Right lobe of liver (tissue), 6 donors: ENCODE data around the gene ZDHHC6. TPM values are rescaled to one million over a fixed set of nuclear protein-coding genes. Genes with fewer than 3 reads are reported as not detected.
"Not testable (repeated sequence)": the region's sequence is repeated elsewhere in the genome, so short reads cannot be mapped to it uniquely, and the experiment has no call there.

Source experiments
- ATAC-seq, 4 donors: fragments of 200-7000 bp; cut with Tn5 transposase; one replicate each; pipeline ENCODE4 v1.9.1; 2020; ENCODE audit warnings: mild to moderate bottlenecking in 4 of 4, moderate library complexity in 4 of 4
- DNase-seq, 3 donors: peaks; one replicate each; pipeline ENCODE4 v3.0.0-alpha.2; 2020
- H3K27ac ChIP-seq, 3 donors: fragments of 200-600 bp; one replicate each; pipeline ENCODE4 v1.8.0; 2022
- H3K27me3 ChIP-seq, 2 donors: fragments of 200-600 bp; one replicate each; pipeline ENCODE4 v1.8.0; 2022
- H3K36me3 ChIP-seq, 4 donors: fragments of 200-600 bp; sonication (generic) in 1 of 4; one replicate each; pipeline versions ENCODE4 v1.5.1 to v1.8.0; 2017 to 2022; ENCODE audit warnings: control low read depth in 1 of 4
- H3K4me1 ChIP-seq, 4 donors: fragments of 200-600 bp; sonication (generic) in 1 of 4; one replicate each; pipeline versions ENCODE4 v1.5.1 to v1.8.0; 2017 to 2022; ENCODE audit warnings: control low read depth in 1 of 4
- H3K4me3 ChIP-seq, 3 donors: fragments of 200-600 bp; one replicate each; pipeline ENCODE4 v1.8.0; 2022
- H3K9me3 ChIP-seq, 4 donors: fragments of 200-600 bp; sonication (generic) in 1 of 4; one replicate each; pipeline versions ENCODE4 v1.5.1 to v1.8.0; 2017 to 2022; ENCODE audit warnings: control low read depth in 1 of 4
- CTCF ChIP-seq, 4 donors: fragments of 200-600 bp in 3 of 4; fragments of 450-650 bp in 1 of 4; IDR thresholded peaks; one replicate each; pipeline versions ENCODE4 v1.5.1 to v1.8.0; 2016 to 2022; ENCODE audit warnings: antibody characterized with exemption in 4 of 4, mild to moderate bottlenecking in 2 of 4
- POLR2A ChIP-seq: fragments of 450-650 bp; IDR thresholded peaks from one replicate; pipeline ENCODE4 v1.6.1; 2017; ENCODE audit warnings: antibody characterized with exemption, mild to moderate bottlenecking
- WGBS: methylation state at CpG from one replicate; pipeline ENCODE4 v1.1.6; 2018; ENCODE audit warnings: low coverage, low lambda C conversion rate; ENCODE audit not compliant: insufficient coverage; ENCODE audit errors: missing lambda C conversion rate; 5-methylcytosine and 5-hydroxymethylcytosine counted together
- intact Hi-C, 2 donors: fragments of 100-400 bp; cut with DNase I; formaldehyde crosslinking; loops; one replicate each; pipeline versions ENCODE4 v1.11.2 to v1.14.1; 2022
- total RNA-seq, 6 experiments: library from RNA; depleted of rRNA in 2 of 6; stranded (reverse); fragments of >200 nt in 2 of 6; fragmentation: NEBNext Ultra II Directional in 3 of 6; extraction: Animal tissue kit (Norgen Biotek cat#: 25700) in 3 of 6; gene quantifications; one replicate each; pipeline versions ENCODE4 v1.1.0 to v1.2.4, GENCODE V29; 2016 to 2023
- donor health status: DM: no; HTN: yes; CAD: no.
- donor health status: DM: no; HTN: no; CAD: no.
- donor health status: DM: no; HTN: no; CAD: no.
- donor health status: DM: no; HTN: yes; CAD: no.
- donor health status: DM: no; HTN: yes; CAD: no.

The ZDHHC6 gene
- total RNA-seq, 6 experiments from 2014 or later = 12.2 to 23.0 (median 16.0) TPM

GRCh38 chr10:112471878-112472487 is 25.3 kb upstream of the ZDHHC6 start:
- WGBS = 7% methylated on average over 4 of the region's 4 CpGs
- Histone ChIP-seq H3K27ac (no peak overlapping the region), H3K4me1 (peaks cover 0 to 15% (median 2%) of the 10 kb centered on the region in 4 donors), H3K27me3 (no peaks in the 10 kb centered on the region), H3K4me3 (no peak overlapping the region), H3K36me3 (no peaks in the 10 kb centered on the region), H3K9me3 (no peaks in the 10 kb centered on the region)
- TF ChIP-seq CTCF (IDR thresholded peaks at IDR 0.05) (peak; percentile 58 to 83 (median 76)), POLR2A (no peak)
- DNase-seq (no peak), ATAC-seq (peak; percentile 88 to 95 (median 92))
- intact Hi-C loops = loop anchor here in 1 of 2 donors (10.0 kb wide), 1 partner anchor 913 kb away; no protein-coding TSS in a partner anchor

GRCh38 chr10:112467541-112468075 is 20.9 kb upstream of the ZDHHC6 start:
- DNase-seq (no peak), ATAC-seq (no peak)
- Histone ChIP-seq H3K9me3 (no peaks in the 10 kb centered on the region), H3K4me3 (no peak overlapping the region), H3K27me3 (no peaks in the 10 kb centered on the region), H3K4me1 (peaks cover 0 to 5% (median 2%) of the 10 kb centered on the region in 4 donors), H3K27ac (no peak overlapping the region), H3K36me3 (peaks cover 0 to 9% (median 1%) of the 10 kb centered on the region in 4 donors)
- intact Hi-C loops = no loop called here
- TF ChIP-seq CTCF (IDR thresholded peaks at IDR 0.05) (no peak), POLR2A (no peak)
- 100% methylated on average over 1 of the region's 1 CpG for WGBS

GRCh38 chr10:112466802-112467201 is 20.1 kb upstream of the ZDHHC6 start:
- Histone ChIP-seq H3K9me3 (no peaks in the 10 kb centered on the region), H3K4me3 (no peak overlapping the region), H3K36me3 (peaks cover 0 to 9% (median 1%) of the 10 kb centered on the region in 4 donors), H3K4me1 (peaks cover 0 to 5% (median 2%) of the 10 kb centered on the region in 4 donors), H3K27ac (no peak overlapping the region), H3K27me3 (no peaks in the 10 kb centered on the region)
- TF ChIP-seq CTCF (IDR thresholded peaks at IDR 0.05) (no peak), POLR2A (no peak)
- no peak for ATAC-seq
- intact Hi-C loops = no loop called here
- WGBS = 89% methylated on average over 3 of the region's 3 CpGs
- DNase-seq = no peak

- DNase-seq (no peak), ATAC-seq (no peak)
- H3K9me3 ChIP-seq = no peaks in the 10 kb centered on the region
- no peaks in the 10 kb centered on the region for H3K4me1 ChIP-seq
- H3K27ac ChIP-seq = no peak overlapping the region
- intact Hi-C loops = no loop called here
- H3K36me3 ChIP-seq = peaks cover 0 to 9% (median 1%) of the 10 kb centered on the region in 4 donors
- TF ChIP-seq CTCF (IDR thresholded peaks at IDR 0.05) (no peak), POLR2A (no peak)
- no peaks in the 10 kb centered on the region for H3K27me3 ChIP-seq
- H3K4me3 ChIP-seq = no peak overlapping the region
- 90% methylated on average over 3 of the region's 3 CpGs for WGBS
Observed at GRCh38 chr10:112465299-112465883, 18.7 kb upstream of the ZDHHC6 start.

GRCh38 chr10:112464074-112464473 is 17.4 kb upstream of the ZDHHC6 start:
- H3K36me3 ChIP-seq, H3K9me3 ChIP-seq, intact Hi-C loops, H3K27ac ChIP-seq, H3K4me1 ChIP-seq, DNase-seq, H3K4me3 ChIP-seq, H3K27me3 ChIP-seq, ATAC-seq: not testable (repeated sequence)
- WGBS = 98% methylated on average over 5 of the region's 5 CpGs
